Body of pancreas (tissue), 4 donors: Measurements from ENCODE around the gene CAMK2B.

Experiments
- POLR2A ChIP-seq, 3 donors: fragments of 450-650 bp; IDR thresholded peaks; one replicate each; pipeline ENCODE4 v1.6.1; 2016; ENCODE audit warnings: antibody characterized with exemption in 3 of 3, mild to moderate bottlenecking in 2 of 3
- TF ChIP-seq, protein P1 (sequence below), 7 experiments: fragments of 450-650 bp in 4 of 7; fragments of 200-600 bp in 3 of 7; sonication (generic) in 3 of 7; IDR thresholded peaks; one replicate each; pipeline ENCODE4 v1.5.1; 2016 to 2019; ENCODE audit warnings: antibody characterized with exemption in 7 of 7

DNA sequence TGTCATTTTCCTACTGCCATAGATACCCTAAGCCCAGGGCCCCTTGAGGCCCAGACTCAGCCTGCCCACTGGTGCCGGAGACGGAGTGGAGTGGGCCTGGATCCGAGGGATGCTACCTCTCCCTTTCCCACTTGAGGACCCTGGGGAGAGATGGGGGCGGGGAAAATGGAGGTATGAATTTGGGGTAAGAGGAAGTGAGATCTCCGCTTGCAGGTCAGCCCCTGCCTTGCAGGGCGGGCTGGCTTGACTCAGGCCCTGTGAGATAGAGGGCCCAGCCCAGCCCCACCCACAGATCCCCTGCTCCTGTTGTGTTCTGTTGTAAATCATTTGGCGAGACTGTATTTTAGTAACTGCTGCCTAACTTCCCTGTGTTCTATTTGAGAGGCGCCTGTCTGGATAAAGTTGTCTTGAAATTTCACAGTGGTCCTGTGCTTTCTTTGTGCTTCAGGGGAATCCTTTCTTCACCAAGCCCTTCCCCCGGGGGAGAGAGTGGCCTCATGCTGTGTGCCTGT is 111.5 kb downstream of the CAMK2B start:
- TF ChIP-seq, protein P1, sequence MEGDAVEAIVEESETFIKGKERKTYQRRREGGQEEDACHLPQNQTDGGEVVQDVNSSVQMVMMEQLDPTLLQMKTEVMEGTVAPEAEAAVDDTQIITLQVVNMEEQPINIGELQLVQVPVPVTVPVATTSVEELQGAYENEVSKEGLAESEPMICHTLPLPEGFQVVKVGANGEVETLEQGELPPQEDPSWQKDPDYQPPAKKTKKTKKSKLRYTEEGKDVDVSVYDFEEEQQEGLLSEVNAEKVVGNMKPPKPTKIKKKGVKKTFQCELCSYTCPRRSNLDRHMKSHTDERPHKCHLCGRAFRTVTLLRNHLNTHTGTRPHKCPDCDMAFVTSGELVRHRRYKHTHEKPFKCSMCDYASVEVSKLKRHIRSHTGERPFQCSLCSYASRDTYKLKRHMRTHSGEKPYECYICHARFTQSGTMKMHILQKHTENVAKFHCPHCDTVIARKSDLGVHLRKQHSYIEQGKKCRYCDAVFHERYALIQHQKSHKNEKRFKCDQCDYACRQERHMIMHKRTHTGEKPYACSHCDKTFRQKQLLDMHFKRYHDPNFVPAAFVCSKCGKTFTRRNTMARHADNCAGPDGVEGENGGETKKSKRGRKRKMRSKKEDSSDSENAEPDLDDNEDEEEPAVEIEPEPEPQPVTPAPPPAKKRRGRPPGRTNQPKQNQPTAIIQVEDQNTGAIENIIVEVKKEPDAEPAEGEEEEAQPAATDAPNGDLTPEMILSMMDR (IDR thresholded peaks at IDR 0.05), result no peak
- no peak for TF ChIP-seq POLR2A (IDR thresholded peaks at IDR 0.05)
